ENCODE data around the gene SPACA5B.
"Not testable (repeated sequence)": the region's sequence is repeated elsewhere in the genome, so short reads cannot be mapped to it uniquely, and the experiment has no call there.

SPACA5B gene

GRCh38 chrX:48130326-48130725, at the start of gene SPACA5B:
Gene SPACA5B, plus strand, starts transcription at chrX:48130626. Its CDS starts 62 bp downstream, at chrX:48130688.
- DNase-seq = not testable (repeated sequence)

- DNase-seq = no peak
These were observed 47.2 kb upstream of the SPACA5B start for GRCh38 chrX:48083212-48083611.

DNA sequence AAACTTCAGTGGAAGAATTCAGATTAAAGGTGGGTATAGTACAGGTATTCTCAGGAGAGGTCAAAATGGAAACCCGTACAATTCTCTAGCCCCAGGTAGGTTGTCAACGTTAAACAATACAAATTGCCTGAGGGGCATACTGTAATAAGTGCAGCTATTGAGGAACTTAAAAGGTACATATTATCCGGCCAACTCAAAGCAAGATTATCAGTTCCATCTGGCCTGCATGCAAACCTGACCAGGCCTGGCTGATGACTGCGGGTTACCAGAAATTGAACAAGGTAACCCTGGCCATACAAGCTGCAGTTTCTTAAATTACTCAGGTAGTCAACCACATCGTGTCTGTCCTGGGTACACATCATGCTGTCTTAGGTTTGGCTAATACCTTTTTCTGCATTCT, 46.7 kb upstream of the SPACA5B start:
- no peak for DNase-seq

GRCh38 chrX:48086082-48086481, 44.3 kb upstream of the SPACA5B start:
- DNase-seq = no peak

- DNase-seq = no peak
These were observed 40.3 kb upstream of the SPACA5B start for GRCh38 chrX:48090123-48090522.

- DNase-seq = not testable (repeated sequence)
These were observed 37.9 kb upstream of the SPACA5B start for GRCh38 chrX:48092558-48092957.

DNA sequence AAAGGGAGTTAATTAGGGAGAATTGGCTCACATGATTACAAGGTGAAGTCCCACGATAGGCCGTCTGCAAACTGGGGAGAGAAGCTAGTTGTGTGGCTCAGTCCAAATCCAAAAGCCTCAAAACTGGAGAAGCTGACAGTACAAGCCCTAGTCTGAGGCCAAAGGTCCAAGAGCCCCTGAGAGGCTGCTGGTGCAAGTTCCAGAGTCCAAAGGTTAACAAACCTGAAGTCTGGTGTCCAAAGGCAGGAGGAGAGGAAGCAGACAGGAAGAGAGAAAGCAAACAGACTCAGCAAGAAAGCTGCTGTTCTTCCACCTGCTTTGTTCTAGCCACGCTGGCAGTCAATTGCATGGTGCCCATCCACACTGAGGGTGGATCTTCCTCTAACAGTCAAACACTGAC, 29.0 kb upstream of the SPACA5B start:
- DNase-seq = no peak

GRCh38 chrX:48102874-48103374, 27.5 kb upstream of the SPACA5B start:
- DNase-seq = no peak

GRCh38 chrX:48107717-48108116, 22.7 kb upstream of the SPACA5B start:
- no peak for DNase-seq

DNA sequence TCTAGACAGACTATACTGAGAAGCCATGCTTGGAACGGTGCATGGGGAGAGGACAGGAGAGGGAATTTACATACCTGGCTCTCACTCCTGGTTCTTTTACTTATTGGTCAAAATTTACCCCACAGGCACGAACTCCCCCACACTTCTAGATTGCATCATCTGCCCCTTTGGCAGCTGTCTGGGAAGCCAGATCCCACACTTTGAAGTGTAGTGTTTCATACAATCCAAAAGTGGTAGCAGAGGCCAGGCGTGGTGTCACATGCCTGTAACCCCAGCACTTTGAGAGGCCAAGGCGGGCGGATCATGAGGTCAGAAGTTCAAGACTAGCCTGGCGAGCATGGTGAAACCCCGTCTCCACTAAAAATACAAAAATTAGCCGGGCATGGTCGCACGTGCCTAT, 5.1 kb upstream of the SPACA5B start:
- not testable (repeated sequence) for DNase-seq

GRCh38 chrX:48132308-48132844, 1.9 kb downstream of the SPACA5B start:
- DNase-seq = not testable (repeated sequence)

DNA sequence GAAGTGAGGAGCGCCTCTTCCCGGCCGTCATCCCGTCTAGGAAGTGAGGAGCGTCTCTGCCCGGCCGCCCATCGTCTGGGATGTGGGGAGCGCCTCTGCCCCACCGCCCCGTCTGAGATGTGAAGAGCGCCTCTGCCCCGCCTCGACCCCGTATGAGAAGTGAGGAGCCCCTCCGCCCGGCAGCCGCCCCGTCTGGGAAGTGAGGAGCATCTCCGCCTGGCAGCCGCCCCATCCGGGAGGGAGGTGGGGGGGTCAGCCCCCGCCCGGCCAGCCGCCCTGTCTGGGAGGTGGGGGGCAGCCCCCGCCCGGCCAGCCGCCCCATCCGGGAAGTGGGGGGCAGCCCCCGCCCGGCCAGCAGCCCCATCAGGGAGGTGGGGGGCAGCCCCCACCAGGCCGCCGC, 8.7 kb downstream of the SPACA5B start:
- DNase-seq = not testable (repeated sequence)

GRCh38 chrX:48141810-48142508, 11.5 kb downstream of the SPACA5B start:
- DNase-seq = not testable (repeated sequence)

DNA sequence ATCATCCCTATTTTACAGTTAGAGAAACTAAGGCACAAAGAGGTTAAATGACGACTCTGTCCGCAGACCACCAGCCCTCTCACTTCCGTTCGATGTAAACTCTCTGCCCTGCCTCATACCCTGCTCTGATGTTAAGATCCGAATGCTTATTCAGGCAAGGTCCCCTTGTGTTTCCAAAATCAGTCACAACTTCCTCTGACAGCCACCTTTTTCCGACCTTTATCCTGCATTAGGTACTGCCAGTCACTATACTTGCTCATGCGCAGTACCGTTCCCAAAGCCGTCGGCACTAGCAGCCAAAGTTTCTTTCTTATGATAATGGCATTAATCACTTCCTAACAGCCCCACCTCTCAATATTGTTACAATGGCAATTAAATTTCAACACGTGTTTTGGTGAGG, 12.3 kb downstream of the SPACA5B start:
- DNase-seq = not testable (repeated sequence)

- no peak for DNase-seq
These were observed 23.3 kb downstream of the SPACA5B start for GRCh38 chrX:48153769-48154168.

DNA sequence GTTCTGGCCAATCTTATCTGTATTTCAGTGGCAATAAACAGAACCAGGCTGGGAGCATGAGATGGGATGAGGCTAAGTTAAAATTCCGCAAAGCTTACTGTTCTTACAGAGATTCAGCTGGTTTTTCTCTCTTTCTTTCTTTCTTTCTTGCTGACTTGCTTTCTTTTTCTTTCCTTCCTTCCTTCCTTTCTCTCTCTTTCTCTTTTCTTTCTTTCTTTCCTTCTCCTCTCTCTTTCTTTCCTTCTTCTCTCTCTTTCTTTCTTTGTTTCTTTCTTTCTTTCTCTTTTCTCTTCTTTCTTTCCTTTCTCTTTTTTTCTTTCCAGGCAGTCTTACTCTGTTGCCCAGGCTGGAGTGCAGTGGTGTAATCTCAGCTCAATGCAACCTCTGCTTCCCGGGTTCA, 24.4 kb downstream of the SPACA5B start:
- no peak for DNase-seq

DNA sequence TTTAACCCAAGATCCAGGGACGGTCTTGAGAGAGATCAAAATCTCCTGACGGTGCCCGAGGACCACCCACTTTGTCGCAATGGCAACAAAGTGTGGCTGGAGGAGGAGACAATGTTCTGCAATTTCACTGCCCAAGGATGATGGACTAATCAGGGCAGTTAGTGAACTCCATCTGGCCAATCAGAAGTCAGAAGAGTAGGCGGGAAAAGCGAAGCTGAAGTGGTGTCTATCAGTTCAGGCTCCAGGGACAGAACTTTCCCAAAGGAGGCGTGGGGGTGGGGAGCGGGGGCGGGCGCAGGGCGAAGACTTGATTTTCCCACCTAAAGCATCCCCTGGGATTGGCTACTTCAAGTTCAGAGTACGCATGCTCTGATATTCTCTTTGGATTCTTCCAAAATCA, 25.6 kb downstream of the SPACA5B start:
- no peak for DNase-seq

DNA sequence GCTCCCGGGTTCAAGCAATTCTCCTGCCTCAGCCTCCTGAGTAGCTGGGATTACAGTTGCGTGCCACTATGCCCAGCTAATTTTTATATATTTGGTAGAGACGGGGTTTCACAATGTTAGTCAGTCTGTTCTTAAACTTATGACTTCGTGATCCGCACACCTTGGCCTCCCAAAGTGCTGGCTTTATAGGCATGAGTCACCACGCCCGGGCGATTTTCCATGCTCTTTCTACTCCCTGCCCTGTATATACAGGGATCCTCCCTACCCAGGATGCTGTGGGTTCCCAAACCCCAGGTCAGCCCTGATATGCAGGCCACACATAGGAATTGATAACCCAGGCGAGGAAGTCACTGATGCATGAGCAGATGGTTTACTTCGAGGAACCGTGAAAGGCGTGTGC, 34.8 kb downstream of the SPACA5B start:
- no peak for DNase-seq

DNA sequence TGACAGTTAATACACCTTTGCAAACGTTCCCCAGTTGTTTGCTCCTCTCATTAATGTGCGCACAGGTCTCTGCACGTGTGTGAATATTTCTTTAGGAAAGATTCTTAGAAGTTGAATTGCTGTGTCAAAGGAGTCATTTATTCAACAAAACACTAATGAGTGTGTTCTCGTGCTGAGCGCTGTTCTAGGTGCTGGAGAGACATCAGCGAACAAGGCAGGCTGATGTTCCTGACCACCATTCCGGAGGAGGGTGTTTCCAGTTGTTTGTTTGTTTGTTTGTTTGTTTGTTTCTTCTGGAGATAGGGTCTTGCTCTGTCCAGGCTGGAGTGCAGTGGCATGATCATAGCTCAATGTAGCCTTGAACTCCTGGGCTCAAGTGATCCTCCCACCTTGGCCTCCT, 35.9 kb downstream of the SPACA5B start:
- not testable (repeated sequence) for DNase-seq

DNA sequence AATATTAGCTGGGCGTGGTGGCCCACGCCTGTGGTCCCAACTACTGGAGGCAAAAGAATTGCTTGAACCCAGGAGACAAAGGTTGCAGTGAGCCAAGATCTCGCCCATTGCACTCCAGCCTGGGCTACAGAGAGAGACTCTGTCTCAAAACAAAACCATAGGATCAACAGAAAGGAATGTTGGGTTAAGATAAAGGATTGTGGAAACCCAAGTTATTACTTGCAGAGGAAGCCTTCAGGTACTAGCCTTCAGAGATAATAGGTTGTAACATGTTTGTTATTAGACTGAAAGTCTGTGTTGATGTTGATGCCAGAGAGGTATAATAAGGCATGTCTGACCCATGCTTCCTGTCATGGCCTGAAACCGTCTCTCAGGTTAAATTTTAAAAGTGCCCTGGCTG, 49.3 kb downstream of the SPACA5B start:
- no peak for DNase-seq

DNA sequence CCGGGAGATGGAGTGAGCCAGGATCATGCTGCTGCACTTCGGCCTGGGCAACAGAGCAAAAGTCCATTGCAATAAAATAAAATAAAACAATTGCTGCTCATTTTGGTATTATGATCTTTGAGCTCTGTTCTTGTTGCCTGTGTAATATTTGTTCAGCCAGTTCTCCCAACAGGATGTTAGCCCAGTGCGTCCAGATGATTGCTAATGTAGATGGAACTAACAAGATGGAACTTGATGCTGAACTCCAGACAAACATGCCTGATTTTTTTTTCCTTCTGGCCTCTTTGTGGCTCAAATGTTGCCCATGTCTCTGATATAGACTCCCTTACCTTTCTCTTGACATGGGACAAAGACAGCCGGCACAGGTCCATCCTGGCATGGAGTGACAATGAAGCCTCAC, 50.4 kb downstream of the SPACA5B start:
- DNase-seq = no peak

- not testable (repeated sequence) for DNase-seq
These were observed 51.5 kb downstream of the SPACA5B start for GRCh38 chrX:48181882-48182281.
